GM12878 (cell line): ENCODE results near the gene NCF4. TPM values are rescaled to one million over a fixed set of nuclear protein-coding genes. Genes with fewer than 3 reads are reported as not detected.

ENCODE experiments used
- ATAC-seq: fragments of 200-7000 bp; cut with Tn5 transposase; 3 replicates; pipeline ENCODE4 v1.9.1; 2020; ENCODE audit warnings: mild to moderate bottlenecking, moderate library complexity
- BruUV-seq: library from RNA; stranded (reverse); fragments of 400-500 nt; replicated peaks from 2 replicates; lab custom pipeline; 2021; lab: Mats Ljungman, UMichigan
- CTCF ChIA-PET: fragments of 300-600 bp; sonication (Branson Sonifier 250); formaldehyde crosslinking; extraction: SDS; loops from one replicate; lab custom pipeline; 2021; ENCODE audit warnings: inconsistent platforms; lab: Yijun Ruan, JAX
- POLR2A ChIA-PET: fragments of 350-600 bp; formaldehyde crosslinking; extraction: SDS; loops from one replicate; lab custom pipeline; 2021; ENCODE audit warnings: inconsistent platforms; lab: Charles Lee
- RAD21 ChIA-PET: fragments of 300-600 bp; sonication (Branson Sonifier 250); formaldehyde crosslinking; loops from one replicate; lab custom pipeline; 2023; ENCODE audit warnings: antibody characterized with exemption; ENCODE audit not compliant: unreplicated experiment; lab: Charles Lee
- SMC1A ChIA-PET: fragments of 300-600 bp; sonication (Branson Sonifier 250); formaldehyde crosslinking; loops from one replicate; lab custom pipeline; 2023; ENCODE audit not compliant: unreplicated experiment, uncharacterized antibody; lab: Charles Lee
- DNase-seq: peaks from one replicate; pipeline ENCODE4 v3.0.0-alpha.2; 2011; ENCODE audit warnings: low read depth, low spot score
- FAIRE-seq: peaks from 3 replicates; lab custom pipeline; 2011; peaks lifted over from hg19 to GRCh38; lab: Jason Lieb, UNC
- H2AFZ ChIP-seq: 2 replicates; pipeline ENCODE4 v1.6.0; 2011; ENCODE audit warnings: low read depth, low read length, control low read depth; ENCODE audit not compliant: control insufficient read depth
- H3K27ac ChIP-seq: 2 replicates; pipeline ENCODE4 v1.5.1; 2011; ENCODE audit warnings: control low read depth; ENCODE audit not compliant: control insufficient read depth, insufficient read depth
- H3K27me3 ChIP-seq, 2 experiments: replicated peaks in 1 of 2; 2 replicates each; pipeline versions ENCODE4 v1.6.0 to v1.6.1; 2011; ENCODE audit warnings: low read length in 1 of 2; ENCODE audit not compliant: control insufficient read depth in 2 of 2, insufficient read depth in 2 of 2
- H3K36me3 ChIP-seq, 2 experiments: 2 replicates each; pipeline ENCODE4 v1.5.1; 2011; ENCODE audit warnings: low read length in 1 of 2; ENCODE audit not compliant: control insufficient read depth in 2 of 2, insufficient read depth in 2 of 2
- H3K4me1 ChIP-seq: 2 replicates; pipeline ENCODE4 v1.6.1; 2011; ENCODE audit warnings: mild to moderate bottlenecking, low read length, moderate library complexity, mixed read lengths; ENCODE audit not compliant: control insufficient read depth, insufficient read depth
- H3K4me2 ChIP-seq: 2 replicates; pipeline ENCODE4 v1.6.0; 2011; ENCODE audit warnings: control low read depth; ENCODE audit not compliant: control insufficient read depth, insufficient read depth
- H3K4me3 ChIP-seq: fragments of 200-600 bp; sonication (generic); 2 replicates; pipeline ENCODE4 v1.5.1; 2016
- H3K79me2 ChIP-seq: 2 replicates; pipeline ENCODE4 v1.6.0; 2011; ENCODE audit warnings: low read length; ENCODE audit not compliant: control insufficient read depth, insufficient read depth
- H3K9ac ChIP-seq: 2 replicates; pipeline ENCODE4 v1.8.0; 2011; ENCODE audit warnings: low read length, control low read depth, mixed read lengths; ENCODE audit not compliant: control insufficient read depth, insufficient read depth
- H3K9me3 ChIP-seq: replicated peaks from 3 replicates; pipeline ENCODE4 v1.5.1; 2011; ENCODE audit warnings: mild to moderate bottlenecking, low read length; ENCODE audit not compliant: control insufficient read depth, insufficient read depth
- H4K20me1 ChIP-seq: 2 replicates; pipeline ENCODE4 v1.6.0; 2011; ENCODE audit not compliant: control insufficient read depth, insufficient read depth
- BHLHE40 ChIP-seq, 2 experiments: fragments of 450-650 bp in 1 of 2; IDR thresholded peaks; 2 replicates each; pipeline ENCODE4 v1.6.1; 2011 to 2017; ENCODE audit warnings: low read depth in 2 of 2, borderline replicate concordance in 1 of 2, improper control_type of control experiment in 1 of 2, low read length in 1 of 2, mild to moderate bottlenecking in 1 of 2
- BMI1 ChIP-seq: fragments of 450-650 bp; IDR thresholded peaks from 2 replicates; pipeline ENCODE4 v1.6.1; 2016; ENCODE audit warnings: mild to moderate bottlenecking, moderate library complexity, borderline replicate concordance
- CHD2 ChIP-seq: IDR thresholded peaks from 2 replicates; pipeline ENCODE4 v1.6.1; 2011; ENCODE audit warnings: low read depth, low read length, improper control_type of control experiment, borderline replicate concordance
- CHD4 ChIP-seq: fragments of 200-600 bp; sonication (generic); IDR thresholded peaks from 2 replicates; pipeline ENCODE4 v1.6.1; 2016; ENCODE audit warnings: mild to moderate bottlenecking
- NFYB ChIP-seq: IDR thresholded peaks from 2 replicates; pipeline ENCODE4 v1.6.1; 2011; ENCODE audit warnings: low read depth, mild to moderate bottlenecking, low read length, improper control_type of control experiment, moderate library complexity; ENCODE audit not compliant: insufficient read depth
- RBBP5 ChIP-seq: fragments of 200-600 bp; sonication (generic); conservative IDR thresholded peaks from 2 replicates; pipeline ENCODE4 v1.6.1; 2016
- SIN3A ChIP-seq: IDR thresholded peaks from 2 replicates; pipeline ENCODE4 v1.6.1; 2012; ENCODE audit warnings: low read depth, low read length, improper control_type of control experiment
- SMAD1 ChIP-seq: fragments of 450-650 bp; IDR thresholded peaks from 2 replicates; pipeline ENCODE4 v1.6.1; 2018; ENCODE audit warnings: mild to moderate bottlenecking, low read depth; ENCODE audit not compliant: partially characterized antibody
- ZBTB4 ChIP-seq: fragments of 450-650 bp; formaldehyde crosslinking; IDR thresholded peaks from 2 replicates; pipeline ENCODE4 v1.4.0; 2022; ENCODE audit warnings: mild to moderate bottlenecking, moderate library complexity
- WGBS: methylation state at CpG from one replicate; pipeline ENCODE4 v1.1.6; 2016; ENCODE audit warnings: low lambda C conversion rate; ENCODE audit not compliant: insufficient replicate concordance, insufficient coverage; ENCODE audit errors: missing lambda C conversion rate; 5-methylcytosine and 5-hydroxymethylcytosine counted together
- in situ Hi-C: fragments of 300-500 bp; cut with MboI; formaldehyde crosslinking; loops from 9 replicates; pipeline ENCODE4 v1.14.3; 2018; ENCODE audit warnings: mixed read lengths
- intact Hi-C: fragments of 100-400 bp; cut with micrococcal nuclease; formaldehyde crosslinking; loops from one replicate; pipeline ENCODE4 v1.14.2; 2022; ENCODE audit not compliant: unreplicated experiment
- polyA plus RNA-seq, 11 experiments: library from polyadenylated mRNA; depleted of rRNA in 4 of 11; unstranded in 6 of 11; stranded (reverse) in 5 of 11; fragments of >200 nt; fragmentation: Nextera tagmentation in 4 of 11; fragmentation: Illumina TruSeq in 1 of 11; extraction: Ambion mirVana in 4 of 11; extraction: Trizol in 1 of 11; gene quantifications; 1 replicate in 1 of 11; 2 replicates in 10 of 11; pipeline versions ENCODE4 v1.2.1 to v1.2.3, GENCODE V29; 2011 to 2016; ENCODE audit warnings: inconsistent platforms in 2 of 11, missing spikeins in 2 of 11, low read depth in 1 of 11
- total RNA-seq, 4 experiments: library from RNA; depleted of rRNA in 3 of 4; stranded (reverse); fragments of >200 nt in 3 of 4; fragmentation: Illumina TruSeq in 1 of 4; extraction: Trizol in 1 of 4; gene quantifications; 2 replicates each; pipeline versions ENCODE4 v1.2.1 to v1.2.3, GENCODE V29; 2013 to 2021

NCF4 gene
- total and polyA plus RNA-seq, 10 of the 15 experiments (the other 5 are each of a cell fraction or from before 2014, with no cell fraction given): 22.9 to 136 (median 72.5) TPM

GRCh38 chr22:36870250-36870649, 9.4 kb downstream of the NCF4 start:
- H3K27me3 ChIP-seq: no peaks in the 10 kb centered on the region
- ATAC-seq: no peak
- H3K9ac ChIP-seq: no peak overlapping the region
- peaks cover 12 to 25% of the 10 kb centered on the region in 2 experiments; a peak in 3 of 4 replicates for H3K36me3 ChIP-seq
- no peak for TF ChIP-seq BMI1
- TF ChIP-seq CHD4: no peak
- no peak overlapping the region for H2AFZ ChIP-seq
- WGBS: 49% methylated on average over 14 of the region's 14 CpGs
- BruUV-seq: no TSS peak
- RAD21 ChIA-PET: no interaction called here
- intact Hi-C loops: no loop called here
- peaks cover 17% of the 10 kb centered on the region for H3K4me1 ChIP-seq
- H4K20me1 ChIP-seq: no peaks in the 10 kb centered on the region
- FAIRE-seq: no peak
- no peak overlapping the region for H3K4me2 ChIP-seq
- SMC1A ChIA-PET: no interaction called here
- H3K4me3 ChIP-seq: no peak overlapping the region
- no peak overlapping the region for H3K27ac ChIP-seq
- in situ Hi-C loops: no loop called here
- H3K9me3 ChIP-seq: no peaks in the 10 kb centered on the region
- H3K79me2 ChIP-seq: no peaks in the 10 kb centered on the region
- POLR2A ChIA-PET: interaction anchor here (0.6 to 1.2 kb wide), 2 partner anchors 8 to 85 kb away, joined by 3 to 7 read pairs; no protein-coding TSS in a partner anchor
- CTCF ChIA-PET: interaction anchor here (1.7 to 2.1 kb wide), 2 partner anchors 14 to 76 kb away, joined by 5 to 10 read pairs; no protein-coding TSS in a partner anchor
- DNase-seq: no peak

- no peak for TF ChIP-seq SIN3A
- TF ChIP-seq RBBP5: no peak
- TF ChIP-seq SMAD1: no peak
- no peak for TF ChIP-seq BHLHE40 (IDR thresholded peaks at IDR 0.05; ENCODE audit: borderline replicate concordance in 1 of 2, low read depth in 2 of 2, low read length in 1 of 2)
- no peak for TF ChIP-seq ZBTB4 (CRISPR knock-in tag)
- no peak for TF ChIP-seq NFYB
- no peak for TF ChIP-seq CHD2
- TF ChIP-seq BMI1: no peak
- ChIA-PET CTCF (interaction anchor here (0.6 to 1.3 kb wide), 3 partner anchors 75 to 289 kb away, joined by 3 to 8 read pairs (median 3); no protein-coding TSS in a partner anchor), RAD21 (no interaction called here), SMC1A (interaction anchor here (0.7 to 1.2 kb wide), 4 partner anchors 47 to 177 kb away, joined by 3 read pairs; no protein-coding TSS in a partner anchor), POLR2A (interaction anchor here (0.6 kb wide), 1 partner anchor 338 kb away, joined by 4 read pairs; no protein-coding TSS in a partner anchor)
- BruUV-seq: no TSS peak
- Histone ChIP-seq H3K27ac (no peak overlapping the region), H3K27me3 (no peaks in the 10 kb centered on the region), H2AFZ (no peak overlapping the region), H3K4me1 (peaks cover 16% of the 10 kb centered on the region), H3K79me2 (no peaks in the 10 kb centered on the region), H3K9ac (no peak overlapping the region), H3K9me3 (no peaks in the 10 kb centered on the region), H3K4me2 (no peak overlapping the region), H3K4me3 (no peak overlapping the region), H4K20me1 (no peaks in the 10 kb centered on the region), H3K36me3 (peaks cover 11 to 26% of the 10 kb centered on the region in 2 experiments)
- intact Hi-C loops (no loop called here), in situ Hi-C loops (no loop called here)
- ATAC-seq (no peak), FAIRE-seq (no peak), DNase-seq (no peak)
- 98% methylated on average over 11 of the region's 11 CpGs for WGBS
Observed at GRCh38 chr22:36871669-36872081, 10.9 kb downstream of the NCF4 start.
